Measurements from ENCODE around the gene CHAT.

Gene CHAT

GRCh38 chr10:49628599-49628998, 14.8 kb downstream of the CHAT start:
- Histone ChIP-seq H3K9ac (ENCODE audit: low read length) (no peak overlapping the region), H3K4me2 (ENCODE audit: low read length) (no peak overlapping the region), H3K27me3 (ENCODE audit: low read depth, low read length) (no peaks in the 10 kb centered on the region), H3K9me3 (ENCODE audit: insufficient read depth, low read length) (no peaks in the 10 kb centered on the region), H3K27ac (ENCODE audit: low read length) (no peak overlapping the region), H3K36me3 (replicated peaks; ENCODE audit: low read depth, low read length) (no peaks in the 10 kb centered on the region), H3K79me2 (ENCODE audit: low read length) (no peaks in the 10 kb centered on the region), H3K4me3 (ENCODE audit: low read length) (no peak overlapping the region), H4K20me1 (ENCODE audit: insufficient read depth, low read length) (no peaks in the 10 kb centered on the region), H3K4me1 (ENCODE audit: low read length) (no peaks in the 10 kb centered on the region), H2AFZ (ENCODE audit: low read depth, low read length) (no peak overlapping the region)
- no peak for TF ChIP-seq EZH2phosphoT487 (IDR thresholded peaks at IDR 0.05; ENCODE audit: low read depth)
- TF ChIP-seq, protein P1, sequence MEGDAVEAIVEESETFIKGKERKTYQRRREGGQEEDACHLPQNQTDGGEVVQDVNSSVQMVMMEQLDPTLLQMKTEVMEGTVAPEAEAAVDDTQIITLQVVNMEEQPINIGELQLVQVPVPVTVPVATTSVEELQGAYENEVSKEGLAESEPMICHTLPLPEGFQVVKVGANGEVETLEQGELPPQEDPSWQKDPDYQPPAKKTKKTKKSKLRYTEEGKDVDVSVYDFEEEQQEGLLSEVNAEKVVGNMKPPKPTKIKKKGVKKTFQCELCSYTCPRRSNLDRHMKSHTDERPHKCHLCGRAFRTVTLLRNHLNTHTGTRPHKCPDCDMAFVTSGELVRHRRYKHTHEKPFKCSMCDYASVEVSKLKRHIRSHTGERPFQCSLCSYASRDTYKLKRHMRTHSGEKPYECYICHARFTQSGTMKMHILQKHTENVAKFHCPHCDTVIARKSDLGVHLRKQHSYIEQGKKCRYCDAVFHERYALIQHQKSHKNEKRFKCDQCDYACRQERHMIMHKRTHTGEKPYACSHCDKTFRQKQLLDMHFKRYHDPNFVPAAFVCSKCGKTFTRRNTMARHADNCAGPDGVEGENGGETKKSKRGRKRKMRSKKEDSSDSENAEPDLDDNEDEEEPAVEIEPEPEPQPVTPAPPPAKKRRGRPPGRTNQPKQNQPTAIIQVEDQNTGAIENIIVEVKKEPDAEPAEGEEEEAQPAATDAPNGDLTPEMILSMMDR (IDR thresholded peaks at IDR 0.05; ENCODE audit: low read depth, low read length), result no peak

GRCh38 chr10:49629431-49629881, 15.6 kb downstream of the CHAT start:
- Histone ChIP-seq H4K20me1 (ENCODE audit: insufficient read depth, low read length) (no peaks in the 10 kb centered on the region), H3K4me2 (ENCODE audit: low read length) (no peak overlapping the region), H3K27ac (ENCODE audit: low read length) (no peak overlapping the region), H3K27me3 (ENCODE audit: low read depth, low read length) (0 out of 2 replicates have a peak, but pooled peaks cover 2% of the 10 kb centered on the region), H3K9me3 (ENCODE audit: insufficient read depth, low read length) (no peaks in the 10 kb centered on the region), H3K36me3 (replicated peaks; ENCODE audit: low read depth, low read length) (no peaks in the 10 kb centered on the region), H3K4me3 (ENCODE audit: low read length) (no peak overlapping the region), H2AFZ (ENCODE audit: low read depth, low read length) (no peak overlapping the region), H3K4me1 (ENCODE audit: low read length) (no peaks in the 10 kb centered on the region), H3K9ac (ENCODE audit: low read length) (no peak overlapping the region), H3K79me2 (ENCODE audit: low read length) (no peaks in the 10 kb centered on the region)
- TF ChIP-seq, protein P1 (IDR thresholded peaks at IDR 0.05; ENCODE audit: low read depth, low read length), result no peak
- no peak for TF ChIP-seq EZH2phosphoT487 (IDR thresholded peaks at IDR 0.05; ENCODE audit: low read depth)

DNA sequence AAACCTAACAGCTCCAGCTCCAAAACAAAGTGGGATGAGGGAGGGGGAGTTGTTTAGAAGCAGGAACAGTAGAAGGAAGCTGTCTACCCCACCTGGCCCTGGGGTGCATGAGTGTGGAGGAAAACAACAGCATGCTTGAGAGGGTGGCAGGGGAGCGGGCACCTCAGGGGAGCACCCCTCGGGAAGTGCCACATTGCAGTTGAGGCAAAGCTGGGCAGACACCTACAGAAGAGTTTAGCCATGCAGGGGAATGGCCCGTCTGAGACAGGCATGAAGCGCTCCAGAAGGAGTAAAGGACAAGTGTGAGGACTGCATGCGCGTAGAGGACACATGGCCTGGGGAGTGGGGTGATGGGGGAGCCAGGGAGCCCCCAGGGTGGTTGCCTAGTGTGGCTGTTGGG, 18.1 kb downstream of the CHAT start:
- no peak overlapping the region for H3K4me3 ChIP-seq (ENCODE audit: low read length)
- no peaks in the 10 kb centered on the region for H3K79me2 ChIP-seq (ENCODE audit: low read length)
- no peak overlapping the region for H3K4me2 ChIP-seq (ENCODE audit: low read length)
- H3K36me3 ChIP-seq (replicated peaks; ENCODE audit: low read depth, low read length), result no peaks in the 10 kb centered on the region
- no peak for TF ChIP-seq EZH2phosphoT487 (IDR thresholded peaks at IDR 0.05; ENCODE audit: low read depth)
- TF ChIP-seq, protein P1 (IDR thresholded peaks at IDR 0.05; ENCODE audit: low read depth, low read length), result no peak
- no peak overlapping the region for H3K27ac ChIP-seq (ENCODE audit: low read length)
- H3K9ac ChIP-seq (ENCODE audit: low read length), result no peak overlapping the region
- peaks cover 6% of the 10 kb centered on the region; the same call in 1 of the 2 replicates for H3K27me3 ChIP-seq (ENCODE audit: low read depth, low read length)
- H2AFZ ChIP-seq (ENCODE audit: low read depth, low read length), result no peak overlapping the region
- H3K4me1 ChIP-seq (ENCODE audit: low read length), result no peaks in the 10 kb centered on the region
- no peaks in the 10 kb centered on the region for H4K20me1 ChIP-seq (ENCODE audit: insufficient read depth, low read length)
- H3K9me3 ChIP-seq (ENCODE audit: insufficient read depth, low read length), result no peaks in the 10 kb centered on the region

DNA sequence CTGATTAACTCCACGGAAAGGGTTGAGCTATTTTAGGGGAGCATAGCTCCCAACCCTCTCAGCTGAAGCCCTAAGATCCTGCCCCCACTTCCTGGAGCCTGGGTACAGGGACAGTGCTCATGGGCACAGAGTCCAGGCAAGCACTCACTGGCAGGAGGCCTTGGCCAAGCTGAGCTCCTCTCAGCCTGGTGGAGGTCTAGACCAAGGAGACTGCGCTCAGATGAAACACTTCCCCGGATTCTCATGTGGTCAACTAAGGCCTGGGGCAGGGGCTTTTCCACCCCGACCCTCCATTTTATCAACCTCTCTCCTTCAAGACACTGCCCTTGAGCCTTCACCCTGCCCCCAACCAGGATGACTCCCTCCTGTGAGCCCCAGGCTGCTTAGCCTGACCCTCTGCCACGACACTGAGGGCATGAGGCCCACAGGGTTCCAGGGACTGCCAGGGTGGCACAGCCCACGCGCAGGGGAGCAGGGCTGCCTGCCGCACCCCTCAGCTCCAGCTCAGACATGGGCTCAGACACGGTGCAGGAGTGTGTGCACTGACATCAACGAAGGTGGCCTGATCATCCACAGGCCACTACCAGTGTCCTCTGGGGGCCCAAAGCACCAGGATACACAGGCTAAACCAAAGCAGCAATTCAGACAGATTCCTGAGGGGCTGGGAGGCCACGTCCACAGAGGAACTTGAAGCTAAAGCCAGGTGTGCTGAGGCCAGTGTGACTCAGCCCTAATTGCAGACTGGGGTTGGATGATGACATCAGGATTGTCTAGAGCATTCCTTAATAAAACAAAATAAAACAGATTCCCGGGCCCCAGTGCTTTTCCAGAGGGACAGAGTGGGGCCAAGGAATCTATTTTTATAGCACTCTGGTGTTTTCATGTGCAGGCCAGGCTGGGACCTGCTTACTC, 18.8 kb downstream of the CHAT start:
- TF ChIP-seq, protein P1 (IDR thresholded peaks at IDR 0.05; ENCODE audit: low read depth, low read length), result no peak
- no peak for TF ChIP-seq EZH2phosphoT487 (IDR thresholded peaks at IDR 0.05; ENCODE audit: low read depth)
- H3K4me2 ChIP-seq (ENCODE audit: low read length), result no peak overlapping the region
- no peaks in the 10 kb centered on the region for H3K79me2 ChIP-seq (ENCODE audit: low read length)
- no peak overlapping the region for H3K9ac ChIP-seq (ENCODE audit: low read length)
- no peak overlapping the region for H3K27ac ChIP-seq (ENCODE audit: low read length)
- H4K20me1 ChIP-seq (ENCODE audit: insufficient read depth, low read length), result no peaks in the 10 kb centered on the region
- no peak overlapping the region for H2AFZ ChIP-seq (ENCODE audit: low read depth, low read length)
- H3K4me3 ChIP-seq (ENCODE audit: low read length), result no peak overlapping the region
- H3K4me1 ChIP-seq (ENCODE audit: low read length), result no peaks in the 10 kb centered on the region
- H3K36me3 ChIP-seq (replicated peaks; ENCODE audit: low read depth, low read length), result no peaks in the 10 kb centered on the region
- no peaks in the 10 kb centered on the region for H3K9me3 ChIP-seq (ENCODE audit: insufficient read depth, low read length)
- H3K27me3 ChIP-seq (ENCODE audit: low read depth, low read length), result peaks cover 12% of the 10 kb centered on the region; the same call in 1 of the 2 replicates
